Heart left ventricle (tissue), 16 donors: ENCODE data around the gene GFI1B. TPM values are rescaled to one million over a fixed set of nuclear protein-coding genes. Genes with fewer than 3 reads are reported as not detected.
"Not testable (repeated sequence)": the region's sequence is repeated elsewhere in the genome, so short reads cannot be mapped to it uniquely, and the experiment has no call there.

Experiments used
- ATAC-seq, 4 donors: fragments of 200-7000 bp; cut with Tn5 transposase; one replicate each; pipeline ENCODE4 v1.9.1; 2020 to 2022; ENCODE audit warnings: moderate library complexity in 4 of 4, mild to moderate bottlenecking in 3 of 4, moderate number of reproducible peaks in 1 of 4
- DNase-seq, 5 donors: peaks; one replicate each; pipeline ENCODE4 v3.0.0-alpha.2; 2020
- H3K27ac ChIP-seq, 12 donors: fragments of 200-600 bp; sonication (generic) in 4 of 12; one replicate each; pipeline versions ENCODE4 v1.5.0 to v1.8.0; 2016 to 2022; ENCODE audit warnings: mild to moderate bottlenecking in 2 of 12
- H3K27me3 ChIP-seq, 9 donors: fragments of 200-600 bp; sonication (generic) in 2 of 9; one replicate each; pipeline versions ENCODE4 v1.5.1 to v1.8.0; 2016 to 2022; ENCODE audit warnings: mild to moderate bottlenecking in 3 of 9
- H3K36me3 ChIP-seq, 9 donors: fragments of 200-600 bp; sonication (generic) in 2 of 9; one replicate each; pipeline versions ENCODE4 v1.5.0 to v1.8.0; 2018 to 2022; ENCODE audit warnings: mild to moderate bottlenecking in 2 of 9
- H3K4me1 ChIP-seq, 12 donors: fragments of 200-600 bp; sonication (generic) in 4 of 12; one replicate each; pipeline versions ENCODE4 v1.5.0 to v1.8.0; 2016 to 2022; ENCODE audit warnings: mild to moderate bottlenecking in 3 of 12
- H3K4me3 ChIP-seq, 12 donors: fragments of 200-600 bp; sonication (generic) in 4 of 12; one replicate each; pipeline versions ENCODE4 v1.5.0 to v1.8.0; 2017 to 2022; ENCODE audit warnings: mild to moderate bottlenecking in 9 of 12, moderate library complexity in 4 of 12
- H3K9me3 ChIP-seq, 12 donors: fragments of 200-600 bp; sonication (generic) in 4 of 12; one replicate each; pipeline versions ENCODE4 v1.5.0 to v1.8.0; 2016 to 2022; ENCODE audit warnings: mild to moderate bottlenecking in 1 of 12
- CTCF ChIP-seq, 12 donors: fragments of 200-600 bp; sonication (generic) in 4 of 12; IDR thresholded peaks; one replicate each; pipeline versions ENCODE4 v1.5.0 to v1.8.0; 2018 to 2022; ENCODE audit warnings: antibody characterized with exemption in 12 of 12, mild to moderate bottlenecking in 5 of 12
- POLR2A ChIP-seq, 2 donors: fragments of 450-650 bp; IDR thresholded peaks; one replicate each; pipeline ENCODE4 v1.6.1; 2017; ENCODE audit warnings: antibody characterized with exemption in 2 of 2, mild to moderate bottlenecking in 2 of 2, moderate library complexity in 2 of 2
- WGBS, 4 donors: extraction: QIAGEN DNeasy Blood & Tissue Kit in 2 of 4; methylation state at CpG; one replicate each; pipeline versions ENCODE4 v1.1.5 to v1.1.7; 2013 to 2018; 5-methylcytosine and 5-hydroxymethylcytosine counted together
- intact Hi-C, 10 donors: fragments of 100-400 bp; cut with DNase I; formaldehyde crosslinking; loops; one replicate each; pipeline versions ENCODE4 v1.11.1 to v1.14.2; 2022
- polyA plus RNA-seq, 2 donors: library from polyadenylated mRNA; stranded (reverse); fragments of 200-250 nt; gene quantifications; one replicate each; pipeline ENCODE4 v1.2.3, GENCODE V29; 2013
- total RNA-seq, 9 donors: library from RNA; depleted of rRNA in 2 of 9; stranded (reverse); fragments of >200 nt in 2 of 9; fragmentation: NEBNext Ultra II Directional in 3 of 9; extraction: Animal tissue kit (Norgen Biotek cat#: 25700) in 3 of 9; gene quantifications; one replicate each; pipeline versions ENCODE4 v1.1.0 to v1.2.4, GENCODE V29; 2016 to 2023
- donor health status: ischemic (EF 13 %, LVEDD 7.1; RV severe dilation, severe dysfunction).
- donor health status: healthy with polysubstance abuse.
- donor health status: DM: no; HTN: yes; CAD: no.
- donor health status: DM: no; HTN: no; CAD: no.
- donor health status: ischemic (EF 25% LVEDD 6.9; RV normal size, moderate dysfunction).
- donor health status: ischemic (EF 25% LVEDD 5.7; RV mildly dilated, moderate dysfunction).
- donor health status: healthy.
- donor health status: DM: yes; HTN: yes; CAD: no.
- donor health status: ischemic (EF 35%, LVEDD 5.7; RV mildly dilated, moderate dysfunction).
- donor health status: nonischemic (EF 11% LVEDD 7.7; RV severe dilation, severe dysfunction).
- donor health status: DM: yes; HTN: yes; CAD: no.
- donor health status: PGD.
- donor health status: ischemic (EF 29% LVEDD 5.4; RV normal size, mild dysfunction).
- donor health status: nonischemic (EF 23%, LVEDD 6.1; RV moderate dilation, normal function).

The GFI1B gene
- total and polyA plus RNA-seq, 11 donors = 0.06 to 0.39 (median 0.31) TPM; not detected in 6

GRCh38 chr9:132965478-132965877 lies 13.0 kb upstream of the GFI1B start:
- Histone ChIP-seq H3K4me1 (no peaks in the 10 kb centered on the region), H3K27ac (no peak overlapping the region), H3K27me3 (peaks cover 0 to 25% (median 0%) of the 10 kb centered on the region in 9 donors), H3K36me3 (no peaks in the 10 kb centered on the region), H3K9me3 (no peaks in the 10 kb centered on the region), H3K4me3 (no peak overlapping the region)
- peak in 2 of 4 donors; percentile 37 to 64 for ATAC-seq
- 79 to 88% (median 83%) methylated on average over 9 of the region's 9 CpGs for WGBS, 4 donors
- no peak for DNase-seq
- intact Hi-C loops = no loop called here
- no peak for TF ChIP-seq POLR2A (IDR thresholded peaks at IDR 0.05)
- no peak for TF ChIP-seq CTCF (IDR thresholded peaks at IDR 0.05)

GRCh38 chr9:132967908-132968307 lies 10.6 kb upstream of the GFI1B start:
- 92 to 96% (median 96%) methylated on average over 3 of the region's 3 CpGs for WGBS, 4 donors
- intact Hi-C loops, H3K27ac ChIP-seq, DNase-seq, H3K4me3 ChIP-seq, H3K4me1 ChIP-seq, H3K9me3 ChIP-seq, ATAC-seq, H3K36me3 ChIP-seq: not testable (repeated sequence)
- peaks cover 0 to 28% (median 0%) of the 10 kb centered on the region in 9 donors for H3K27me3 ChIP-seq

- H3K4me3 ChIP-seq = no peak overlapping the region
- H3K27ac ChIP-seq = no peak overlapping the region
- no peak for ATAC-seq
- no peaks in the 10 kb centered on the region for H3K36me3 ChIP-seq
- 51 to 55% (median 53%) methylated on average over 7 of the region's 7 CpGs for WGBS, 4 donors
- peaks cover 0 to 30% (median 0%) of the 10 kb centered on the region in 9 donors for H3K27me3 ChIP-seq
- H3K4me1 ChIP-seq = peaks cover 0 to 6% (median 0%) of the 10 kb centered on the region in 12 donors
- TF ChIP-seq POLR2A (IDR thresholded peaks at IDR 0.05) (no peak), CTCF (IDR thresholded peaks at IDR 0.05) (no peak)
- H3K9me3 ChIP-seq = no peaks in the 10 kb centered on the region
- intact Hi-C loops = loop anchor here in 7 of 10 donors (5.0 to 10.0 kb wide), 8 partner anchors 32 to 557 kb away; partner anchors contain the start of gene CFAP77 (in 1 of the 7)
- DNase-seq = no peak
These were observed 8.7 kb upstream of the GFI1B start for GRCh38 chr9:132969783-132970182.

GRCh38 chr9:132970324-132971062 lies 8.0 kb upstream of the GFI1B start:
- 82 to 89% (median 84%) methylated on average over 15 to 16 of the region's 16 CpGs for WGBS, 4 donors
- H3K36me3 ChIP-seq = no peaks in the 10 kb centered on the region
- ATAC-seq (no peak), DNase-seq (no peak)
- H3K4me1 ChIP-seq = peaks cover 0 to 6% (median 0%) of the 10 kb centered on the region in 12 donors
- no peaks in the 10 kb centered on the region for H3K9me3 ChIP-seq
- TF ChIP-seq POLR2A (IDR thresholded peaks at IDR 0.05) = no peak
- no peak for TF ChIP-seq CTCF (IDR thresholded peaks at IDR 0.05)
- no peak overlapping the region for H3K27ac ChIP-seq
- no peak overlapping the region for H3K4me3 ChIP-seq
- peaks cover 0 to 27% (median 0%) of the 10 kb centered on the region in 9 donors for H3K27me3 ChIP-seq
- intact Hi-C loops = loop anchor here in 7 of 10 donors (5.0 to 10.0 kb wide), 8 partner anchors 33 to 558 kb away; partner anchors contain the start of gene CFAP77 (in 1 of the 7)
